ENCODE results near the gene SERPIND1. TPM values are rescaled to one million over a fixed set of nuclear protein-coding genes. Genes with fewer than 3 reads are reported as not detected.
"Not testable (repeated sequence)": the region's sequence is repeated elsewhere in the genome, so short reads cannot be mapped to it uniquely, and the experiment has no call there.

Gene SERPIND1, protein sequence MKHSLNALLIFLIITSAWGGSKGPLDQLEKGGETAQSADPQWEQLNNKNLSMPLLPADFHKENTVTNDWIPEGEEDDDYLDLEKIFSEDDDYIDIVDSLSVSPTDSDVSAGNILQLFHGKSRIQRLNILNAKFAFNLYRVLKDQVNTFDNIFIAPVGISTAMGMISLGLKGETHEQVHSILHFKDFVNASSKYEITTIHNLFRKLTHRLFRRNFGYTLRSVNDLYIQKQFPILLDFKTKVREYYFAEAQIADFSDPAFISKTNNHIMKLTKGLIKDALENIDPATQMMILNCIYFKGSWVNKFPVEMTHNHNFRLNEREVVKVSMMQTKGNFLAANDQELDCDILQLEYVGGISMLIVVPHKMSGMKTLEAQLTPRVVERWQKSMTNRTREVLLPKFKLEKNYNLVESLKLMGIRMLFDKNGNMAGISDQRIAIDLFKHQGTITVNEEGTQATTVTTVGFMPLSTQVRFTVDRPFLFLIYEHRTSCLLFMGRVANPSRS
- 0.21 TPM for total RNA-seq

DNA sequence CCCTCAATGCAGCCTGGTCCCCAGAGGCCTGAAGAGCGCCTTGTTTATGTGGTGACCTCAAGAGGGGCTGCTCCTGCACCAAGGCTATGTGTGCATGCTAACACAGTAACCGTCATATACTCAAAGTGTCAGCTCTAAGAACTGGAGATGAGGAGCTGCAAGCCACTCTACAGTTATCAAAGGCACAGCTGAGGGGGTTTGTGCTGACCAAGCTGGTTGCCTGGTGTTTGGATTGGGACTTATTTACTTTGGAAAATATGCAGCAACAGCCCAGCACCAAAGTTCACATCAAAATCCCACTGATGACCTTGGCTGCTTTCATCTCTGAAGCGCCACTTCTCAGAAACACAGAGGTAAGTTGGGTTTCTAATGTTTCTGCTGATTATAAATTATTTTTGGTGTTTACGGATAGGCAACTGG is at the start of gene SERPIND1:
Gene SERPIND1, plus strand, starts transcription at position 321 of the 420 bp plus-strand sequence. CDS start 5,200 bp downstream, outside the sequence.
- DNase-seq (ENCODE audit: low spot score) = no peak

DNA sequence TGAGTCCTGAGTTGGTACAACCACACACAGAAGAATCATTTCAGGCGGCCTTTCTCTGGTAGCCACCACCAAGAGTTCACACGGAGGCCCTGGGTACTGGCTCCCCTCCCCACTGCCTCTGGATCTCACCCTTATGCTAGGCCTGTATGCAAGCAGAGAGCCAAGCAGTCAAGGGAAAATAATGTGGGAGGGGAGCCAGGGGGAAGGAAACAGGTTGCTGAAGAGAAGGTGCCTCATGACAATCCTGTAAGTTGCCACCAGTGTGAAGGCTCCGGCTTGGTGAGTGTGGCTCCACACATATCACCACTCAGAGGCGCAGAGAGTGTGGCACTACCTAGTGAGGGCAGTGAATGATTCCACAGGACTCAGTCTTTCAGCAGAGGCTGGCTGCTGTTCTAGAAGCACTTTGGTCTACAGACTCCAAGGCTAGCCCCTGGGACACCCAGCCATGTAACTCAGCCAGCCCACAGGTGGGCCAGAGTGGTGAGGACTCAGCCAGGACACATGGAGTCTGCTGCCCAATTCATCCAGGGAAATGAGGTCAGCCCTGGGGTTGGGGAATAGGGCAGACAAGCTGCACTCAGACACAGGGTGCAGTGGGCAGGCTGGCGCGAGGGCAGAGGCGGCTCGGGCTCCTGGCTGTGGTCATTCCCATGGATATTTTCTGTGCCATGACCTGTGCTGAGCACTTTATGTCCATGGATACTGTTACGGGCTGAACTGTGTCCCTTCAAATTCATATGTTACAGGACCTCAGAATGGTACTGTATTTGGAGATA is 49.0 kb upstream of the SERPIND1 start:
- DNase-seq (ENCODE audit: low spot score) = no peak

DNA sequence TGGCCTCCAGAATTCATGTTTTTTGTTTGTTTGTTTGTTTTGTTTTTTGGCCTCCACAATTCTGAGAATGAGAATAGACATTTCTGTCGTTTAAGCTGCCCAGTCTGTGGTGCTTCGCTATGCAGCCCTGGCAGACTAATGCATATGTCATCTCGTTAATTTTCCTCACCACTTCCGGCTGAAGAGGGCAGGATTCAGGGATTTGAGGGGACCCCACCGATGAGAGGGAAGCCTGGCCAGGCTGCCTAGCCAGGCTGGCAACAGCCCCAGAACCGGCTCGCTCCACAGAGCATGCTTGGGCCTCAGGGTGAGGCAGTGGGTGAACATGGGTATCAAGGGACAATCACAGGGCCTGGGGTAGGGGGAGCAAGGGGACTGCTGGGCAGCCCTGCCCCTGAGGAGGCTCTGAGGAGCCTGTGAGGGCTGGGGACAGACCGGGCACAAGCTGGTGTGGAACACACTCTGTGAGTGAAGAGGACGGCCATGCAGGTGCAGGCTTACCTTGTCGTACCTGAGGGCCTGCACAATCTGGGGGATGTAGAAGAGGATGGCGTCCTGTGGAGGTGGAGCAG is 47.8 kb upstream of the SERPIND1 start:
- no peak for DNase-seq (ENCODE audit: low spot score)

DNA sequence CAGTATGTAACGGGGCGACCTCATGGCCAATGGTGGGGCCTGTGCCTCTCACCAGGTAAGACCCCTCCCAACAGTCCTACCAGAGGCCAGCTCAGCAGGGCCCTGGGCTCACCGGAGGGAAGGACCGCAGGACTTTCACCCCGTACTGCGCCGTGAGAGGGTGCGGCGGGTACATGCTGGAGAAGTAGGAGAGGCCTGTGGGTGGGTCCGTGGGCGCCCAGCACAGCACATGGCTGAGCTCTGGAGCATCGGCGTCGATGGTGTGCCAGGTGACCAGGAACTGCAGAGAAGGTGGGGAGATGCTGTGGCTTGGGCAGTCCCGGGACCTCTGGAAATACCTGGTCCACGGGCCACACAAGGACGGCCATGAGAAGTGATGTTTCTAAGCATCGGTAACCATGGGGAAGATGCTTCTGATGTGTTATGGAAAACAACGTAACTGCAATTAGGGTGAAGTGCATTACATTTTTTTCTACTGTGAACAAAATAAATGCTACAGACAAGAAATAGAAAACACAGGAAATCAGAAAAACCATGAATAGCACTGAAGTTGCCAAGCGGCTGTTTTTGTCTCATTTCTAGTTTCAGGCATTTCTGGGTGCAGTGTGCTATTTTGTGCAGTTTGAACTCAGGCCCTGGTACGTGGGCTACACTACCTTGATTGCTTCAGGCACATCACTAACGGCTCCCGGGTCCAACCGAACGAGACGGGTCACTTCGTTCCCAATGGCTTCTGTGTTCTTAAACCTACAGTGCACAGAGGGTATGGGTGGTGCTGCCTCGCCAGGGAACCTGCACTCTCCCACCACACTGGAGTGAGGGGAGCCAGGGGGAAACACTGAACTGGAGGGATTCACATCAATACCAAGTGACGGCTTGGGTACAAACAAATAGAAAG is 46.5 kb upstream of the SERPIND1 start:
- DNase-seq (ENCODE audit: low spot score) = no peak

DNA sequence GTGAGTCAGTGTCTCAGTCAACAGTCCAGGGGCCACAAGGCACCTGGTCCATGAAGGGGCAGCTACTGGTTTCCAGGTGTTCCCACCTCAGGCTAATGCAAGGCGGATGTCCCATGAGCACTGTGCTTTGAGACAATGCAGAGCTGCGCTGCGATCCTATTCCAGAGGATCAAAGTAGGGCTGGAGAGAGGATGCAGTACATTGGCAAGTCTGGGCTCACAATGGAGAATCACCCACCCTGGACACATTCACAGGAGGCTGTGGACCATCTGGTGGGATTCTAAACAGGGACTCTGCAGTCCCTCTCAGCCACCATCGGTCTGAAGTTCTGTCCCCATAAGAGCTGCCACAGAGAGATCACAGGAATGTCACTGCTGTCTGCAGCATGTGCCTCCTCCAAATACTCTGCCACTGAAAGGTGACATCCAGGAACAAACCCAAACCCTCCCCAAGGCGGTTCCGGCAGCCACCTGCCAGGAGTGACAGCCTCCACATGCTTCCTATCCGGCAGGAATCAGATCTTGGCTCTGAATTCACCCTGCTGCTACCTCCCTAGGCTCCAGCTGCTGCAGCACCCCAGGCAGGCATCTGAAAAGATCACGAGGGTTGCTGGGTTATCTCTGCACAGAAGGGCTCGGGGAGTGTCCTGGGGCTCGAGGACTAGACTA is 45.3 kb upstream of the SERPIND1 start:
- DNase-seq (ENCODE audit: low spot score) = no peak

DNA sequence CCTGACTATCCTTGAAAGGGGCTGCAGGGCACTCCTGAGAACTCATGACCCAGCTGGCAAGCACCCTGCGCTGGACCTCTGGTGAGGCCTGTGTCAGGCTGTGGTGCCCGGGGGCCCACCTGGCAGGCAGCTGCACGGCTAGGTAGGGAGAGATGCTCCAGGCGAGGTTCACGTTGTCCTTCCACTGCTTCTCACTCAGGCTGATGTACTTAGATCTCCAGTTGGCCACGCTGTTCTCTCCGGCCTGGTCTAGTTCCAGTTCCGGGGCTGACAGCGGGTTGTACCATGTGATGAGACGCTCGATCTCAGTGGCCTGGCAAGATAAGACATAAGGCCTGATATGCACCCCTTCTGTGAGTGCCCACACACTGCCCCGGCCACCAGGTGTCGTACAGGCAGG is 44.7 kb upstream of the SERPIND1 start:
- no peak for DNase-seq (ENCODE audit: low spot score)

DNA sequence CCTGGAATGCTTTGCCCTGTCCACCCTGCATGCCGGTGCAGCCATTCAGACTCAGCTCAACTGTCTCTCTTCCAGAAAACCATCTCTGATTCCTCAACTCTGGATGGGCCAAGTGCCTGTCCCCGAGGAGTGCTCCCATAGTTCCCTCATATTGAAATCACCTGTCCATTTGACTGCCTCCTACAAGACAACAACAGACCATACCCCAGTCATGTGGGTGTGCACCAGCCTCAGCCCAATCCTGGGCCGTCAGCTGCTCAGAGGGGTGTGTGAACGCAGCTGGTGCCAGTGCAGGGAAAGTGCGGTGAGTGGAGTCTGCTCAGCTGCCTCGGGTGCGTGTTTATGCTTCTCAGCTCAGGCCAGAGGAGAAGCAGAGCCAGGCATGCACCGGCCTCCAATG is 41.5 kb upstream of the SERPIND1 start:
- not testable (repeated sequence) for DNase-seq (ENCODE audit: low spot score)

DNA sequence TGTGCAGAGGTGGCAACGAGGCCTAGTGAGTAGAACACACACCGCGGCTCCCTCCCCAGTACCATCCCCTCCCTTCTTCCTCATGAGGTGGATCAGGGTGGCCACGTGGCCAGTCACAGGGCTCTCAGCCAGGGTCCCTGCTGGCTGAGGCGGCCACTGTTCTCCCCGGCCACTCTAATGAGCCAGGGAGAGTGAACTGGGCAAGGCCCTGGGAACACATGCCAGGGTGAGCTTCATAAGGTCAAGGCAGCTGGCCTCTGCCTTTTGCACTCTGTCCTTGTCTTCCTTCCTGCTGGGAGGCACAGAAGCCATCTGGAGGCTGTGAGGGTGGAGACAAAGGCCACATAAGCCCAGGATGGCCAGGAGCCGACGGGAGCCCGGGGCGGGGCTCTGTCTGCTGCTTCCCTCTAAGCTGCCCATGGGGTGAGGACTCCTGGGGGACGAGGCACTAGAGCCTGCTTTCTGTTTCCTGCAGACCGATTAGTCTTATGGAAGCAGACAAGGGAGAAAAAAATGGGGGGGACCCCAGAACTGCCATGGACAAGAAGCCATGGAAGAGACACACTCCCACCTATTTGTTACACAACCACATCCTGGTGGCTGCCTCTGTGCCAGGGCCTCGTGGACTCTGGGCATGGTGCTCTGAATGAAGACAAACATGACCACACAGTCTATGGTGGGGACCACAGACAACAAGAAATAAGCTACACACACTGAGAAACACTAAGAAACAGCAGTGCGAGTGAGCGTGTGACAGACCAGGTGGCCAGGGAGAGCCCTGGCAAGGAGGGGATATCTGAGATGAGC is 38.4 kb upstream of the SERPIND1 start:
- not testable (repeated sequence) for DNase-seq (ENCODE audit: low spot score)

DNA sequence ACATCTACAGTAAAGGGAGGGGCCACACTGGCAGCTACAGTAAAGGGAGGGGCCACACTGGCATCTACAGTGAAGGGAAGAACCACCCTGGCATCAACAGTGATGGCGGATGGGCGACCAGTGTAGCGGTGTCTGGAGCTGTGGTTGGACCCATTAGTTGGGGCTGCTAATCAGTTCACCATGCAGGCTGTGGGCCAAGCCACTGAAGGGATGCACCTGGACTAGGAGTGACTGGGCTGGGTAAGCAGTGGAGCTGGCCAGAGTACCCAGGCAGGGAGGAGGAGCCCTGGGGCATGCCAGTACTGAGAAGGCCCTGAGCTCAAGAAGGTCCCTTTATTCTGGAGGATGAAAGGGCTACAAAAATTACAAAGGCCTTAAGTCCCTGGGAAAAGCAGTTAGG is 37.0 kb upstream of the SERPIND1 start:
- DNase-seq (ENCODE audit: low spot score) = not testable (repeated sequence)

DNA sequence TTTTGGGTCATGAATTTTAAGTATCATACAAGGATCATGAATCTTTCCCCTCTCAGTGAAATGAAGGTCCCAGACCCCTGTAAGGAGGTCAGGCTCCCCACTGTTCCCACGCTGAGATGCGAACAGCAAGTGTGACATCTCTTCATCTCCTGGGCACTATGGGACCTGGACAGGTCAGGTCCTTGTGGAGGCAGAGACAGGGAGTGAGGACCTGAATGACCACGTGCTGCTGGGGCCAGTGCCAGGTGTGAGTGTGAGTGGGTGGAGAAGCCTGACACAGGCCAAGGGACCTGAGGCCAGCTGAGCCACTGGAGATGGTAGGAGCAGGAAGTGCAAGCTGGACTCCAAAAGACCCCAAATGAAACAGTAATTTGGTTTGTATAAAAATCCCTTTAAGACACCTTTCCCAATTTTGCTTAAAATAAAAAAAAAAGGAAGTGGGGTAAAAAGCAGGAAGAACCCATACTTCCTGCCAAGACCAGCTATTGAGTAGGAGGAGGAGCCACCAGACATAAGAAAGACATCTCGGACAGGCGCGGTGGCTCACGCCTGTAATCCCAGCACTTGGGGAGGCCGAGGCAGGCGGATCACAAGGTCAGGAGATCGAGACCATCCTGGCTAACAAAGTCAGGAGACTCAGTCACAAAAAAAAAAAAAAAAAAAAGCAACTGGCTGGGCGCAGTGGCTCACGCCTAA is 35.4 kb upstream of the SERPIND1 start:
- DNase-seq (ENCODE audit: low spot score) = no peak

DNA sequence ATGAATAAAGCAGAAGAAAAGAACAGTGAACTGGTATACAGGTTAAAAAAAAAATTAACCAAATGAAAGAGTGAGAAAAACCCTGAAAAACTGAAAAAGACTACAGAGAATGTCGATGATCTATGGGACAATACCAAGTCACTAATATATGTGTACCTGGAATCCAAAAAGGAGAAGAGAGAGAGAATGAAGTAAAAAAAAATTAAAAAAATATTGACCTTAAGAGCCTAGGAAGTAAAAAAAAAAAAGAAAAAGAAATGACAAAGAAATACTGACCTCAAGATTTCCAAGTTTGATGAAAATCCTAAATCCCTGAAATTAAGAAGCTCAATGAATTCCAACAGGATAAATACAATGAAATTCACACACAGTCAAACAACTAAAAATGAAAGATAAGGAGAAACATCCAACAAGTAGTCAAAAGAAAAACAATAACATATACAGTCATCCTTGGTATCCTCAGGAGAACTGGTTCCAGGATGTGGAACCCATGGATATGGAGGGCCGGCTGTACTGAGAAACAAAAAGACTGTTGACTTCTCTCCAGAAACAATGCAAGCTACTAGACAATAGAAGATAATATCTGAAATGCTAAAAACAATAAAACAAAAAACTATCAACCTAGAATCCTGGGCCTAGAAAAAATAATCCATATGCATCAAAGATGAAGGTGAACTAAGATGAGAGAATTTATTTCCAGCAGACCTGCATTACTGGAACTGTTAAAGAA is 33.5 kb upstream of the SERPIND1 start:
- DNase-seq (ENCODE audit: low spot score) = no peak

DNA sequence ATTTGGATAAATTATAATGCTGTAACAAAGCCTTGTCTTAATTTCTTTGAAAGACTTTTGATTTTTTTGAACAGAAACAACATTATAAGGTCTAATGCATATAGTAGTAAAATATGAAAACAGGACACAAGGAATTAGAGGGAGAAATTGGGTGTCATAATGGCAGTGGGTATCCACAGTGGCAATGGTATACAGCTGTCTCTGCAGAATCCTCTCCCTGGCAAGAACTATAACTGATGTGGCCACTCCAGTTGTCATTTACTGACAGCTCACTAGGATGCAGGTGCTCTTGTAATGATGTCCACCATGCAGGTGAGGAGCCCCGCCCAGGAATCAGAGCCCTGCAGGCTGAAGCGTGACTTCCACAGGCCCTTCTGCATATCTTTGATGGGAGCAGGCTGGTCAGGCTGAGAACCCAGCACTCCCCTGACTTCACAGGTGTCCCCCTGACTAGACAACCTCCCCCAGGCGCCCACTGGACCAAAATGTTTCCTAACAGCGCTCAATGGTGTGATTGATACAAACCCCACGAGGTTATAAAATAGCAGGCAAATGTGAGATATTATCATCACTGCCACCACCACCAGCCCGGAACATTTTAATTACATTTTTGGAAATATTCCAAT is 32.8 kb upstream of the SERPIND1 start:
- DNase-seq (ENCODE audit: low spot score) = no peak

DNA sequence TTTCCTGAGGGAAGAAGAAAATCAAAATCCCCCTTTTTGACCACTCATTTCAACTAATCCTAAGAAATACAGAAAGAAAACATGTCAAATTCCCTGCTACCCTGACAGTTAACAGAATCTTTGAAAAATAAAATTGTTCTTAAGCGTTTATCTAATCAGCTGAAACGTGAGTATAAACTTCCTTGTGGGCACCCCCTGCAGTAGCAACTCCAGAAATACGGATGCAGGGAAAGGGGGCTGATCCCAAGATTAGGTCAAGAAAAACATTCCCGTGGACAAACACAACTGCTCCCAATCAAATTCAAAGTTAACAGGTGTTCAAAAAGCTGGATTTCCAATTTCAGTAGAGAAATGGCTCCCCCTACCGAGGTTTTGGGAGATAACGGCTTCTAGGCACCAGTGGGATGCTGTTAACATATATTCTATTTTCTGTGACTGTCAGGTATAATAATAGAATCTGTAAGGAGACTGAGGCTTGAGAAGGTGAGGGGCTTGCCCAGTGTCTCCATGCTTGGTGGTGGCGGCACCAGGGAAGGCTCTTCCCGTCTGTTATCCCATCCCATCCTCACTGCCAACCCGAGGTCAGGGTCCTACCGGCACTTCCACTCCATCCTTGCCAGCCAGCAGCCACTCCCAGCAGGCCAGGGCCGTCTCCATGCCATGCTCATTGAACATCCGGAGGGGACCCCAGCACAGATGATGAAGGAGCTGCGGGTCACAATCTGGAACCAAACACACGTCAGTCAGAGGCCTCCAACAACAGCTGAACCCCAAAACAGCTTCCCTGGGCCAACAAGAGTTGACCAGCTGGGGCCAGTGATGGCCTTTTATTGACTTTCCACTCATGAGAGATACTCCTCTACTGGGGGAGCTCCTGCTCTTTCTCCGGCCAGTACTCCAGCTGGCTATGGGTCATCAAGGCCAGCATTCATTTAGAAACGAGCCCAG is 32.0 kb upstream of the SERPIND1 start:
- DNase-seq (ENCODE audit: low spot score) = no peak

DNA sequence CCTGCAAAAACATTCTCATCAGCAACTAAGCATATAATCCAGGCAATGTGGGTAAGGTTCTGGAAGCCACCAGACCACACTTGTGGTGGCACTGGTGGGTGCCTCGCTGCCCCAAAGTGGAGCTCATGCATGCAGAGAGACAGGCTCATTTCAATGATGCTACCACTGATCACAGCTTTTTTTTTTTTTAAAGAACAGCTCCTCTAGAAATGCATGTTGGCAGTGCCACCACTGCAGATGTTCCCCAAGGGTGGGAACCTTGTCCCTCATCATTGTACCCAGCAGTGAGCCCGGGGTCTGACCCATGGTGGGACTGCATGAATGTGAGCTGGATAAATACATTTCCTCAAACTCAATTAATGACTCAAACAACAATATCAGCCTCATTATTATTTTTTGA is 31.1 kb upstream of the SERPIND1 start:
- no peak for DNase-seq (ENCODE audit: low spot score)

DNA sequence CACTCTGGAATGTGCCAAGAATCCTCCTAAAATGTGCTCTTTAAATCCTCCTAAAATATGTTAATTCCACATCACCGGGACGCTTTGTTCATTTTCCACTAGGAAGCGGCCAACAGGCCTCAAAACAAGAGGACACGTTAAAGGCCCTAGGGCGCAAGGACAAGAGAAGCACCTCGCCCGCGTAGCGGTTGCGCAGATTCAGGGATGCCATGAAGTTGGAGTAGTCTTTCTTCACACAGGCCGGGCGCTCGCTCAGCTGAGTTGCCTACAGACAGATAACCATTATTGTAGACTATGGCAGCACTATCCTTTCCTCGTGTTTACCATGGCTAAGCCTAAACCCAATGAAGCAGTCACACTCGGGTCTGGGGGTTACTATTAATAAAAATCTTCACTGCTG is 29.5 kb upstream of the SERPIND1 start:
- DNase-seq (ENCODE audit: low spot score) = no peak

DNA sequence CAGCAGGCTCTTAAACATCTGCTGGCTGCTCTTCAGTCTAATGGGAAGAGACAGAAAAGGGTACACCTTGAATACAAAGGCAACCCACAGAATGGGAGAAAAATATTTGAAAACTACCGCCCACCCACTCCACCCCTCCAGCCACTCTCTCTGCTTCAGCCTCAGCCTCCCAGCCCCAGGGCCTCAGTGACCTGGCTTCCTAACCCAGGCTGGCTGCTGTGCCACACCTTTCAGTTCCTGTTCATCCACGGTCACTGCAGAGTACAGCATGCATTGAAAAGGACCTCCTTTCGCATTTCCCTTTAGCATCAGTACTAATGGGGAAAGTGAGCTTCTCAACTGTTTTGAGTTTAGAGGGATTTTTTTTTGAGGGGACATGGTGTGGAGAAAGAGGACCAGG is 28.8 kb upstream of the SERPIND1 start:
- DNase-seq (ENCODE audit: low spot score) = no peak
